GM23248 (cell line): ENCODE measurements around the gene KDM5C.

Source experiments
- EZH2 ChIP-seq: fragments of 200-600 bp; sonication (generic); IDR thresholded peaks from 2 replicates; pipeline ENCODE4 v1.6.1; 2018; ENCODE audit warnings: antibody characterized with exemption, mild to moderate bottlenecking; ENCODE audit not compliant: insufficient read depth, poor library complexity, severe bottlenecking
- EZH2phosphoT487 ChIP-seq: fragments of 200-600 bp; sonication (generic); IDR thresholded peaks from 2 replicates; pipeline ENCODE4 v1.6.1; 2018; ENCODE audit warnings: antibody characterized with exemption, moderate library complexity, mild to moderate bottlenecking, low read depth; ENCODE audit not compliant: insufficient read depth

GRCh38 chrX:53159184-53159583, 65.8 kb downstream of the KDM5C start:
- no peak for TF ChIP-seq EZH2phosphoT487
- TF ChIP-seq EZH2, result no peak
